Heart left ventricle (tissue), 13 donors: ENCODE measurements around the gene CCDC200.
"Not testable (repeated sequence)": the region's sequence is repeated elsewhere in the genome, so short reads cannot be mapped to it uniquely, and the experiment has no call there.

Experiments
- CTCF ChIP-seq, 12 donors: fragments of 200-600 bp; sonication (generic) in 4 of 12; IDR thresholded peaks; one replicate each; pipeline versions ENCODE4 v1.5.0 to v1.8.0; 2018 to 2022; ENCODE audit warnings: antibody characterized with exemption in 12 of 12, mild to moderate bottlenecking in 5 of 12
- POLR2A ChIP-seq, 2 donors: fragments of 450-650 bp; IDR thresholded peaks; one replicate each; pipeline ENCODE4 v1.6.1; 2017; ENCODE audit warnings: antibody characterized with exemption in 2 of 2, mild to moderate bottlenecking in 2 of 2, moderate library complexity in 2 of 2
- donor health status: ischemic (EF 13 %, LVEDD 7.1; RV severe dilation, severe dysfunction).
- donor health status: DM: no; HTN: yes; CAD: no.
- donor health status: DM: no; HTN: no; CAD: no.
- donor health status: ischemic (EF 25% LVEDD 6.9; RV normal size, moderate dysfunction).
- donor health status: ischemic (EF 25% LVEDD 5.7; RV mildly dilated, moderate dysfunction).
- donor health status: ischemic (EF 35%, LVEDD 5.7; RV mildly dilated, moderate dysfunction).
- donor health status: nonischemic (EF 11% LVEDD 7.7; RV severe dilation, severe dysfunction).
- donor health status: DM: yes; HTN: yes; CAD: no.
- donor health status: PGD.
- donor health status: ischemic (EF 29% LVEDD 5.4; RV normal size, mild dysfunction).
- donor health status: nonischemic (EF 23%, LVEDD 6.1; RV moderate dilation, normal function).

DNA sequence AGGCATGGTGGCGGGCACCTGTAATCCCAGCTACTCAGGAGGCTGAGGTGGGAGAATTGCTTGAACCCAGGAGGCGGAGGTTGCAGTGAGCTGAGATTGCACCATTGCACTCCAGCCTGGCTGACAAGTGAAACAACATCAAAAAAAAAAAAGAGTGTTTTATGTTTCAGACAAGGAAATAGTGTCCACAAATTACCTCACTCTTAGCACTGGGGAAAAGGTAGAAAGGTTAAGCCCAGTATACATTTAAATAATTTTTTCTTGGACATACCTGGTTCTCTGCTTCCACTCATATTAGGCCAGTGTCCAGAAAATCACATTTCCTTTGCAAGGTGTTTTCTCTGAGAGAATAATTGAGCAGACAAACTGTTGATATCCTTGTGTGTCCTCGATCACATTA lies 25.4 kb downstream of the CCDC200 start:
- not testable (repeated sequence) for TF ChIP-seq POLR2A, CTCF (IDR thresholded peaks at IDR 0.05)
